KMS-11 (cell line): Measurements from ENCODE around the gene DNAH6.
"Not testable (repeated sequence)": the region's sequence is repeated elsewhere in the genome, so short reads cannot be mapped to it uniquely, and the experiment has no call there.

Experiments
- H2AFZ ChIP-seq: fragments of 200-600 bp; sonication (generic); 2 replicates; pipeline ENCODE4 v1.6.1; 2016; ENCODE audit warnings: antibody characterized with exemption, mixed run types, low read depth
- H3K27ac ChIP-seq: fragments of 200-600 bp; sonication (generic); 2 replicates; pipeline ENCODE4 v1.6.1; 2016; ENCODE audit warnings: mild to moderate bottlenecking, mixed run types
- H3K27me3 ChIP-seq: fragments of 200-600 bp; sonication (generic); 2 replicates; pipeline ENCODE4 v1.6.1; 2017; ENCODE audit warnings: mild to moderate bottlenecking, low read depth, mixed run types, moderate library complexity; ENCODE audit not compliant: insufficient read depth
- H3K36me3 ChIP-seq: fragments of 200-600 bp; sonication (generic); 2 replicates; pipeline ENCODE4 v1.6.1; 2017; ENCODE audit warnings: mild to moderate bottlenecking, mixed run types; ENCODE audit not compliant: insufficient read depth
- H3K4me1 ChIP-seq: fragments of 200-600 bp; sonication (generic); 2 replicates; pipeline ENCODE4 v1.6.1; 2016; ENCODE audit warnings: mild to moderate bottlenecking, low read depth, mixed run types; ENCODE audit not compliant: poor library complexity, severe bottlenecking
- H3K4me2 ChIP-seq: fragments of 200-600 bp; sonication (generic); 2 replicates; pipeline ENCODE4 v1.7.0; 2016; ENCODE audit warnings: mild to moderate bottlenecking, mixed run types
- H3K4me3 ChIP-seq: fragments of 200-600 bp; sonication (generic); IDR thresholded peaks from 2 replicates; pipeline ENCODE4 v1.6.1; 2017; ENCODE audit warnings: low read depth, low read length, mixed read lengths; ENCODE audit not compliant: insufficient read depth
- H3K79me2 ChIP-seq: fragments of 200-600 bp; sonication (generic); 2 replicates; pipeline ENCODE4 v1.6.1; 2016; ENCODE audit warnings: low read depth, mixed run types; ENCODE audit not compliant: insufficient read depth
- H3K9ac ChIP-seq: fragments of 200-600 bp; sonication (generic); 2 replicates; pipeline ENCODE4 v1.6.1; 2016; ENCODE audit warnings: mild to moderate bottlenecking, mixed run types
- H4K20me1 ChIP-seq: fragments of 200-600 bp; sonication (generic); 2 replicates; pipeline ENCODE4 v1.6.1; 2016; ENCODE audit warnings: mild to moderate bottlenecking, mixed run types; ENCODE audit not compliant: insufficient read depth
- CTCF ChIP-seq: fragments of 200-600 bp; sonication (generic); conservative IDR thresholded peaks from 2 replicates; pipeline ENCODE4 v1.6.1; 2017; ENCODE audit warnings: low read depth, mild to moderate bottlenecking, antibody characterized with exemption, low read length, moderate library complexity, mixed read lengths

DNAH6 gene, protein sequence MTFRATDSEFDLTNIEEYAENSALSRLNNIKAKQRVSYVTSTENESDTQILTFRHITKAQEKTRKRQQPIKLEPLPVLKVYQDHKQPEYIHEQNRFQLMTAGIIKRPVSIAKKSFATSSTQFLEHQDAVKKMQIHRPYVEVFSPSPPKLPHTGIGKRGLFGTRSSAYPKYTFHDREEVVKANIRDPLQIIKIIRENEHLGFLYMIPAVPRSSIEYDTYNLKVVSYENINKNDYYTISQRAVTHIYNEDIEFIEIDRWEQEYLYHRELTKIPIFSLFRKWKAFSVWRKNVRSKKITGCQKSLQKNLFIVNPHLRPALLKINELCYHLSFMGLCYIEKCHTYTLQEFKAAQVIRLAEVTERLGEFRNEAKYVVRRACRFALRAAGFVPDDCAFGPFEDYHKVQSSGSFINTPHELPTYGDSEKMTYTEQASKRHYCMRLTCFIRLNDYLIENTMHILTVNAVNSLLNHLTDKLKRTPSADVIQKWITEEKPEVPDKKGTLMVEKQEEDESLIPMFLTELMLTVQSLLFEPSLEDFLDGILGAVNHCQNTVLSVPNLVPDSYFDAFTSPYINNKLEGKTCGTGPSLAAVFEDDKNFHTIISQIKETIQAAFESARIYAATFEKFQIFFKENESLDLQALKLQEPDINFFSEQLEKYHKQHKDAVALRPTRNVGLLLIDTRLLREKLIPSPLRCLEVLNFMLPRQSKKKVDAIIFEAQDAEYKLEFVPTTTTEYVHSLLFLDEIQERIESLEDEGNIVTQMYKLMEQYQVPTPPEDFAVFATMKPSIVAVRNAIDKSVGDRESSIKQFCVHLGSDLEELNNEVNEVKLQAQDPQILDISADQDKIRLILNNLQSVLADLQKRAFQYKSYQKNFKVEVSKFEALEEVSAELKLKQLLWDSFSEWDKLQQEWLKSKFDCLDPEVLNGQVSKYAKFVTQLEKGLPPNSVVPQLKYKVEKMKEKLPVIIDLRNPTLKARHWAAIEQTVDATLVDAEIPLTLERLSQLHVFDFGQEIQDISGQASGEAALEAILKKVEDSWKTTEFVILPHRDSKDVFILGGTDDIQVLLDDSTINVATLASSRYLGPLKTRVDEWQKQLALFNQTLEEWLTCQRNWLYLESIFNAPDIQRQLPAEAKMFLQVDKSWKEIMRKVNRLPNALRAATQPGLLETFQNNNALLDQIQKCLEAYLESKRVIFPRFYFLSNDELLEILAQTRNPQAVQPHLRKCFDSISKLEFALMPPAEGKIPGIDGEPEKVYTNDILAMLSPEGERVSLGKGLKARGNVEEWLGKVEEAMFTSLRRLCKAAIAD (N-terminal part only)

DNA sequence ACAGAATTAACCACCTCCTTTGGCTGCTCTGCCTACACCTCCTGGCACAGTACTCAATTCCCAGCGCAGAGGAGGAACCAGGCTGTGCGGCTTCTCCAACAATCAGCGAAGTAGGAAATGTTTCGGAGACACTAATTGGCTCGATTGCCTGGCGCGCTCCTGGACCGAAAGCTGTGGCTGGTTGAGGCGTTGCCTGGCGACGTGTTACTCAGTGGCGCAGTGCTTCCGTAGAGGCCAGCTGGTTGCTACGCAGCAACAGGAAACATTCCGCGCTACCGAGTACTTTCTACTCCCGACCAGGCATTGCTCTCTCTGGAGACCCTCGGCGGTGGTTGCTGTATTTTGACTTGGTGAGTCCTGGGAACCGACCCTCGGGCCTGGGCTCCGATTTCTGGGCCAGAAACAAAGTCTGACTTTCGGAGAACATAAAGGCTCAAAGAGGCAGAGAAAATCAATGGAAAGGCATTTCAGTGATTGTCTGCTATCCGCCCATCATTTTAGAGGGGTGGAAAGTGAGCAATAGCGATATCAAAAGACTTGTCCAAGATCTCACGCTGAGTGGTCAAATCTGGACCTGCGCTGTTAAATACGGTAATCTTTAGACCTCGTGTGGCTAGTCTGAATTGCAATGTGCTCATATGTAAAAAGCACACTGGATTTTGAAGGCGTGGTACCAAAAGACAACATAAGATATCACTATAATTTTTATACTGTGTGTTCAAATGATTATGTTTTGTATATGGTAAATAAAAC lies at the start of gene DNAH6:
TSS of gene DNAH6 (plus strand) at position 265 of the 753 bp plus-strand sequence. CDS start 1,329 bp downstream, outside the sequence.
- H3K79me2 ChIP-seq: no peaks in the 10 kb centered on the region
- TF ChIP-seq CTCF: no peak
- no peak within 1 kb of the TSS for H3K4me3 ChIP-seq
- H3K36me3 ChIP-seq: no peaks in the 10 kb centered on the region
- no peaks in the 10 kb centered on the region for H3K4me1 ChIP-seq
- H2AFZ ChIP-seq: no peak within 1 kb of the TSS
- H3K4me2 ChIP-seq: no peak within 1 kb of the TSS
- no peaks in the 10 kb centered on the region for H3K27me3 ChIP-seq
- H3K27ac ChIP-seq: no peak within 1 kb of the TSS
- H3K9ac ChIP-seq: no peak within 1 kb of the TSS
- no peaks in the 10 kb centered on the region for H4K20me1 ChIP-seq

DNA sequence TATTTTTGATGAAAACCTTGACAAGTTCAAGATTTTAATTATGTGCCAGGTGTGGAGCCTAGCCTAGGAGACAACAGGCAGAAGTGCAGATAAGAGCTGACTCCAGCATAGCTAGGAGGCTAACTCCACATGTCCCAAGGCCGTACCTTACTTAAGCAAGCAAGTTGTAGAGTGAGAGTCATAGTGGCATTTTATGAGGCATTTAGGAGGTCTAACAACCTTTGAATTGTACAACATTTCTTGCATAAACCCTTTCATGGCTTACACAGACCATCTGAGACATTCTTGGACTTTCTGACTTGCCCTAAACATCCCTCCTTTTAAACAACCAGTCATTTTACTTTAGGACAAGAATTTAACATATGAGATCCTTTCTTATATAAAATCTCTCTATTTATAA lies 48.9 kb upstream of the DNAH6 start:
- Histone ChIP-seq H3K79me2 (no peaks in the 10 kb centered on the region), H3K4me2 (no peak overlapping the region), H3K9ac (no peak overlapping the region), H3K36me3 (no peaks in the 10 kb centered on the region), H4K20me1 (no peaks in the 10 kb centered on the region), H3K27me3 (no peaks in the 10 kb centered on the region), H2AFZ (no peak overlapping the region), H3K27ac (no peak overlapping the region), H3K4me1 (no peaks in the 10 kb centered on the region), H3K4me3 (no peak overlapping the region)
- no peak for TF ChIP-seq CTCF

DNA sequence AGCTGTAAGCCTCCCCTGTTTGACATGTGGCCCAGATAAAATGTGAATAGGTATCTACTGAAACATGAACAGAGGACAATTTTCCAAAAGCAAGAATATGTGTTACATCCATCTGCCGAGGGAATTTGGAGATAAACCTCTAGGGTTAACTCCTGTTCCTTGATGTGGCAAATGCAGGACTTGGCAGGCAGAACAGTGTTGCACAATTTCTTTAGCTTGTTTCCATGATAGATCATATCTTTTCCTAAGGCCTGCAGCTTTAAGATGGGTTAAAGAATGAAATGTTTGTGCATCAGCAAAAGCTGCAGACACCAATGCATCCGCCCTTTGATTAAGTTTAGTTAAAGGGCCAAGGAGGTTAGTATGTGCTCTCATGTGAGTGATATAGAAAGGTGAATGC lies 43.9 kb upstream of the DNAH6 start:
- not testable (repeated sequence) for H3K4me1 ChIP-seq, H3K36me3 ChIP-seq, H3K9ac ChIP-seq, H3K27me3 ChIP-seq, H3K4me2 ChIP-seq, H3K79me2 ChIP-seq, H4K20me1 ChIP-seq, H3K27ac ChIP-seq, H2AFZ ChIP-seq, H3K4me3 ChIP-seq

- no peaks in the 10 kb centered on the region for H3K36me3 ChIP-seq
- no peaks in the 10 kb centered on the region for H3K79me2 ChIP-seq
- H3K4me1 ChIP-seq: no peaks in the 10 kb centered on the region
- no peak overlapping the region for H3K27ac ChIP-seq
- no peak overlapping the region for H3K9ac ChIP-seq
- H4K20me1 ChIP-seq: no peaks in the 10 kb centered on the region
- no peak overlapping the region for H3K4me3 ChIP-seq
- no peak overlapping the region for H2AFZ ChIP-seq
- TF ChIP-seq CTCF: no peak
- H3K4me2 ChIP-seq: no peak overlapping the region
- no peaks in the 10 kb centered on the region for H3K27me3 ChIP-seq
Observed at GRCh38 chr2:84472856-84473565, 43.3 kb upstream of the DNAH6 start.
